T-helper 1 cell treated with Interleukin-12 subunit alpha and Interleukin-12 subunit beta and Interleukin-4 antibody, amounts not matched to agents 30 μg/mL and 1 μg/mL, for 36 hours (primary cell): ENCODE measurements around the gene RAB4A.
A peak's percentile ranks its signal among the peaks of the same experiment; 100 is the strongest.

Experiments used
- H3K27ac Mint-ChIP-seq: one replicate; pipeline ENCODE4 v1.8.0; 2021; ENCODE audit warnings: mild to moderate bottlenecking, mixed read lengths
- H3K27me3 Mint-ChIP-seq: one replicate; pipeline ENCODE4 v1.8.0; 2021; ENCODE audit warnings: low read depth, mixed read lengths
- H3K36me3 Mint-ChIP-seq: one replicate; pipeline ENCODE4 v1.8.0; 2021; ENCODE audit warnings: low read depth, mixed read lengths
- H3K4me1 Mint-ChIP-seq: one replicate; pipeline ENCODE4 v1.8.0; 2021; ENCODE audit warnings: low read depth, mixed read lengths
- H3K4me3 Mint-ChIP-seq: one replicate; pipeline ENCODE4 v1.8.0; 2021; ENCODE audit warnings: mild to moderate bottlenecking, moderate library complexity, mixed read lengths
- H3K9me3 Mint-ChIP-seq: one replicate; pipeline ENCODE4 v1.8.0; 2021; ENCODE audit warnings: mixed read lengths

Gene RAB4A

GRCh38 chr1:229339520-229339919 is 68.6 kb downstream of the RAB4A start:
- Mint-ChIP-seq H3K27ac (no peak overlapping the region), H3K4me3 (peak overlapping the region; percentile 61)

GRCh38 chr1:229340496-229340895 is 69.6 kb downstream of the RAB4A start:
- Mint-ChIP-seq H3K27ac (no peak overlapping the region), H3K9me3 (peaks cover 10% of the 10 kb centered on the region), H3K36me3 (peaks cover 10% of the 10 kb centered on the region), H3K27me3 (peaks cover 13% of the 10 kb centered on the region), H3K4me3 (peak overlapping the region; percentile 64), H3K4me1 (peaks cover 51% of the 10 kb centered on the region)

More at GRCh38 chr1:229339520-229339919, 68.6 kb downstream of the RAB4A start:
- peaks cover 4% of the 10 kb centered on the region for H3K9me3 Mint-ChIP-seq
- peaks cover 17% of the 10 kb centered on the region for H3K36me3 Mint-ChIP-seq
- peaks cover 3% of the 10 kb centered on the region for H3K27me3 Mint-ChIP-seq
- peaks cover 51% of the 10 kb centered on the region for H3K4me1 Mint-ChIP-seq

- Mint-ChIP-seq H3K9me3 (peaks cover 10% of the 10 kb centered on the region), H3K27me3 (peaks cover 23% of the 10 kb centered on the region)
Measured at GRCh38 chr1:229341774-229342655, 71.1 kb downstream of the RAB4A start.

GRCh38 chr1:229342656-229343569 is 72.0 kb downstream of the RAB4A start, which contains the start of gene CCSAP:
CCSAP (minus strand) TSS chr1:229343047; CDS start chr1:229342465, 582 bp downstream.
- Mint-ChIP-seq H3K9me3 (peaks cover 10% of the 10 kb centered on the region), H3K4me3 (peak within 1 kb of the TSS; percentile 92), H3K36me3 (peaks cover 6% of the 10 kb centered on the region), H3K27ac (peak within 1 kb of the TSS; percentile 83), H3K4me1 (peaks cover 38% of the 10 kb centered on the region), H3K27me3 (peaks cover 32% of the 10 kb centered on the region)

More at GRCh38 chr1:229341774-229342655, 71.1 kb downstream of the RAB4A start:
- H3K4me1 Mint-ChIP-seq, result peaks cover 46% of the 10 kb centered on the region
- peak overlapping the region; percentile 83 for H3K27ac Mint-ChIP-seq
- peaks cover 6% of the 10 kb centered on the region for H3K36me3 Mint-ChIP-seq
- H3K4me3 Mint-ChIP-seq, result peak overlapping the region; percentile 92

GRCh38 chr1:229344139-229344538 is 73.2 kb downstream of the RAB4A start:
- peak overlapping the region; percentile 25 for H3K4me3 Mint-ChIP-seq
- no peak overlapping the region for H3K27ac Mint-ChIP-seq

GRCh38 chr1:229344937-229345684 is 74.2 kb downstream of the RAB4A start:
- Mint-ChIP-seq H3K27me3 (peaks cover 45% of the 10 kb centered on the region), H3K4me3 (peak overlapping the region; percentile 48), H3K27ac (no peak overlapping the region), H3K9me3 (peaks cover 10% of the 10 kb centered on the region), H3K4me1 (peaks cover 17% of the 10 kb centered on the region), H3K36me3 (peaks cover 4% of the 10 kb centered on the region)

More at GRCh38 chr1:229344139-229344538, 73.2 kb downstream of the RAB4A start:
- Mint-ChIP-seq H3K9me3 (peaks cover 10% of the 10 kb centered on the region), H3K4me1 (peaks cover 26% of the 10 kb centered on the region), H3K27me3 (peaks cover 36% of the 10 kb centered on the region), H3K36me3 (peaks cover 4% of the 10 kb centered on the region)

GRCh38 chr1:229347528-229347927 is 76.6 kb downstream of the RAB4A start:
- H3K27me3 Mint-ChIP-seq, result peaks cover 57% of the 10 kb centered on the region
- peaks cover 10% of the 10 kb centered on the region for H3K9me3 Mint-ChIP-seq
- no peak overlapping the region for H3K27ac Mint-ChIP-seq
- H3K4me3 Mint-ChIP-seq, result no peak overlapping the region
- H3K36me3 Mint-ChIP-seq, result peaks cover 1% of the 10 kb centered on the region
- H3K4me1 Mint-ChIP-seq, result peaks cover 6% of the 10 kb centered on the region

- peaks cover 11% of the 10 kb centered on the region for H3K9me3 Mint-ChIP-seq
- H3K4me1 Mint-ChIP-seq, result no peaks in the 10 kb centered on the region
- H3K36me3 Mint-ChIP-seq, result peaks cover 1% of the 10 kb centered on the region
- H3K27ac Mint-ChIP-seq, result no peak overlapping the region
- peaks cover 65% of the 10 kb centered on the region for H3K27me3 Mint-ChIP-seq
- no peak overlapping the region for H3K4me3 Mint-ChIP-seq
Measured at GRCh38 chr1:229349463-229350385, 78.8 kb downstream of the RAB4A start.

- Mint-ChIP-seq H3K9me3 (peaks cover 4% of the 10 kb centered on the region), H3K4me3 (no peak overlapping the region), H3K4me1 (no peaks in the 10 kb centered on the region), H3K27me3 (peaks cover 68% of the 10 kb centered on the region), H3K27ac (no peak overlapping the region), H3K36me3 (no peaks in the 10 kb centered on the region)
Measured at GRCh38 chr1:229352975-229353374, 82.1 kb downstream of the RAB4A start.

GRCh38 chr1:229354226-229354625 is 83.3 kb downstream of the RAB4A start:
- H3K4me3 Mint-ChIP-seq, result no peak overlapping the region
- no peak overlapping the region for H3K27ac Mint-ChIP-seq
- H3K4me1 Mint-ChIP-seq, result no peaks in the 10 kb centered on the region
- peaks cover 76% of the 10 kb centered on the region for H3K27me3 Mint-ChIP-seq
- H3K9me3 Mint-ChIP-seq, result peaks cover 4% of the 10 kb centered on the region
- H3K36me3 Mint-ChIP-seq, result no peaks in the 10 kb centered on the region
